22Rv1 (cell line): Measurements from ENCODE around the gene CLIC5.

Source experiments
- ZFX ChIP-seq: fragments of 450-650 bp; IDR thresholded peaks from 2 replicates; pipeline ENCODE4 v1.6.1; 2017; ENCODE audit warnings: antibody characterized with exemption, borderline replicate concordance
- TF ChIP-seq, protein P1 (sequence below): fragments of 450-650 bp; IDR thresholded peaks from 2 replicates; pipeline ENCODE4 v1.5.1; 2017; ENCODE audit warnings: mild to moderate bottlenecking

DNA sequence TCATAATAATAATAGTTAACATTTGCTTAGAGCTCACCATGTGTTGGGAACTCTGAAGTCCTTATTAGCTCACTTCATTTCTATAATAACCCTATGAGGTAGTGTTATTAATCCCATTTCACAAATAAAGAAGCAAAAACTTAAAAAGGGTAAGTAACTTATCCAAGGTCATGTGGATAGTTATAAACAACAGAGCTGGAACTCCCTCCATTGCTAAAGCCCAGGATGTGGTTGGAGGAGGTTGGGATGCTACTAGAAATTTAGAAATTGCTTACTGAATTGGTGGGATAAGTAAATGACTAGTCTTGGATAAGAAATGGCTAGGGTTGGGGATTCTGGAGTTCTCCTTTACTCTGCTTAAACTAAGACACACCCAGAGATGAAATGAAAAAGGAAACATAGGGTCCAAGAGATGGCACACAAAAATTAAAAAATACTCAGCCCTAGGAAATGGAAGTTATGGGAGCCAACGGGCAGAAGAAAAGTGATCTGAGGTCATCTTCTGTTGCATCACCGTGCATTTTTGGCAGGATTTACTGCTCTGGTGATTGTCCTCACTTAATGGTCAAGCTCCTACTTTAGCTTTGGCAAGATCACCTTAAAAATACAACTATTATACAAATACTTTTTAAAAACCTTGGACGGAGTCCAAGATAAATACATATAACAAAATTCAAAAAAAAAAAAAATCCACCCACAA, 7.7 kb upstream of the CLIC5 start:
- no peak for TF ChIP-seq ZFX
- TF ChIP-seq, protein P1, sequence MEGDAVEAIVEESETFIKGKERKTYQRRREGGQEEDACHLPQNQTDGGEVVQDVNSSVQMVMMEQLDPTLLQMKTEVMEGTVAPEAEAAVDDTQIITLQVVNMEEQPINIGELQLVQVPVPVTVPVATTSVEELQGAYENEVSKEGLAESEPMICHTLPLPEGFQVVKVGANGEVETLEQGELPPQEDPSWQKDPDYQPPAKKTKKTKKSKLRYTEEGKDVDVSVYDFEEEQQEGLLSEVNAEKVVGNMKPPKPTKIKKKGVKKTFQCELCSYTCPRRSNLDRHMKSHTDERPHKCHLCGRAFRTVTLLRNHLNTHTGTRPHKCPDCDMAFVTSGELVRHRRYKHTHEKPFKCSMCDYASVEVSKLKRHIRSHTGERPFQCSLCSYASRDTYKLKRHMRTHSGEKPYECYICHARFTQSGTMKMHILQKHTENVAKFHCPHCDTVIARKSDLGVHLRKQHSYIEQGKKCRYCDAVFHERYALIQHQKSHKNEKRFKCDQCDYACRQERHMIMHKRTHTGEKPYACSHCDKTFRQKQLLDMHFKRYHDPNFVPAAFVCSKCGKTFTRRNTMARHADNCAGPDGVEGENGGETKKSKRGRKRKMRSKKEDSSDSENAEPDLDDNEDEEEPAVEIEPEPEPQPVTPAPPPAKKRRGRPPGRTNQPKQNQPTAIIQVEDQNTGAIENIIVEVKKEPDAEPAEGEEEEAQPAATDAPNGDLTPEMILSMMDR = no peak
